ENCODE measurements around the gene DNAJB11. TPM values are rescaled to one million over a fixed set of nuclear protein-coding genes. Genes with fewer than 3 reads are reported as not detected.

Gene DNAJB11
- total RNA-seq, 1 donor from 2014 or later: 63.6 TPM

- H3K27me3 Mint-ChIP-seq (ENCODE audit: low read depth): no peaks in the 10 kb centered on the region
- H3K4me3 Mint-ChIP-seq (ENCODE audit: unreplicated experiment): no peak overlapping the region
- no peaks in the 10 kb centered on the region for H3K9me3 Mint-ChIP-seq (ENCODE audit: low read depth)
- no peak for DNase-seq (ENCODE audit: low spot score)
- no peak for TF ChIP-seq CTCF (IDR thresholded peaks at IDR 0.05)
- no peak overlapping the region for H3K27ac Mint-ChIP-seq (ENCODE audit: unreplicated experiment)
- H3K36me3 Mint-ChIP-seq (ENCODE audit: low read depth): peaks cover 2% of the 10 kb centered on the region
- no peaks in the 10 kb centered on the region for H3K4me1 Mint-ChIP-seq (ENCODE audit: low read depth)
Measured at GRCh38 chr3:186590580-186591295, 20.2 kb downstream of the DNAJB11 start.

- no peak for DNase-seq (ENCODE audit: low spot score)
- no peaks in the 10 kb centered on the region for H3K9me3 Mint-ChIP-seq (ENCODE audit: low read depth)
- H3K4me3 Mint-ChIP-seq (ENCODE audit: unreplicated experiment): no peak overlapping the region
- no peak overlapping the region for H3K27ac Mint-ChIP-seq (ENCODE audit: unreplicated experiment)
- H3K27me3 Mint-ChIP-seq (ENCODE audit: low read depth): no peaks in the 10 kb centered on the region
- TF ChIP-seq CTCF (IDR thresholded peaks at IDR 0.05): no peak
- no peaks in the 10 kb centered on the region for H3K36me3 Mint-ChIP-seq (ENCODE audit: low read depth)
- H3K4me1 Mint-ChIP-seq (ENCODE audit: low read depth): peaks cover 5% of the 10 kb centered on the region
Measured at GRCh38 chr3:186592682-186593081, 22.2 kb downstream of the DNAJB11 start.

GRCh38 chr3:186593862-186594261 lies 23.3 kb downstream of the DNAJB11 start:
- Mint-ChIP-seq H3K27ac (ENCODE audit: unreplicated experiment) (no peak overlapping the region), H3K4me3 (ENCODE audit: unreplicated experiment) (no peak overlapping the region), H3K9me3 (ENCODE audit: low read depth) (no peaks in the 10 kb centered on the region), H3K27me3 (ENCODE audit: low read depth) (no peaks in the 10 kb centered on the region), H3K4me1 (ENCODE audit: low read depth) (peaks cover 10% of the 10 kb centered on the region), H3K36me3 (ENCODE audit: low read depth) (no peaks in the 10 kb centered on the region)
- DNase-seq (ENCODE audit: low spot score): no peak
- no peak for TF ChIP-seq CTCF (IDR thresholded peaks at IDR 0.05)

GRCh38 chr3:186594591-186595113 lies 24.1 kb downstream of the DNAJB11 start:
- no peak overlapping the region for H3K4me3 Mint-ChIP-seq (ENCODE audit: unreplicated experiment)
- H3K9me3 Mint-ChIP-seq (ENCODE audit: low read depth): no peaks in the 10 kb centered on the region
- no peaks in the 10 kb centered on the region for H3K36me3 Mint-ChIP-seq (ENCODE audit: low read depth)
- no peak for TF ChIP-seq CTCF (IDR thresholded peaks at IDR 0.05)
- no peak for DNase-seq (ENCODE audit: low spot score)
- no peaks in the 10 kb centered on the region for H3K27me3 Mint-ChIP-seq (ENCODE audit: low read depth)
- H3K4me1 Mint-ChIP-seq (ENCODE audit: low read depth): peaks cover 10% of the 10 kb centered on the region
- no peak overlapping the region for H3K27ac Mint-ChIP-seq (ENCODE audit: unreplicated experiment)

- Mint-ChIP-seq H3K4me1 (ENCODE audit: low read depth) (peaks cover 10% of the 10 kb centered on the region), H3K36me3 (ENCODE audit: low read depth) (no peaks in the 10 kb centered on the region), H3K27ac (ENCODE audit: unreplicated experiment) (no peak overlapping the region), H3K27me3 (ENCODE audit: low read depth) (no peaks in the 10 kb centered on the region), H3K9me3 (ENCODE audit: low read depth) (no peaks in the 10 kb centered on the region), H3K4me3 (ENCODE audit: unreplicated experiment) (no peak overlapping the region)
- DNase-seq (ENCODE audit: low spot score): no peak
- TF ChIP-seq CTCF (IDR thresholded peaks at IDR 0.05): no peak
Measured at GRCh38 chr3:186596568-186597287, 26.2 kb downstream of the DNAJB11 start.

Data from chondrocyte (in vitro differentiated cells).